AG09309 (cell line): Measurements from ENCODE around the gene TRUB1.

ENCODE experiments used
- DNase-seq: peaks from one replicate; pipeline ENCODE4 v3.0.0-alpha.2; 2010; ENCODE audit warnings: low read depth
- H3K4me3 ChIP-seq: 2 replicates; pipeline ENCODE4 v1.5.1; 2011; ENCODE audit warnings: mild to moderate bottlenecking, low read depth, low read length, moderate library complexity; ENCODE audit not compliant: control insufficient read depth
- TF ChIP-seq, protein P1 (sequence below): IDR thresholded peaks from 2 replicates; pipeline ENCODE4 v1.5.1; 2011; ENCODE audit warnings: mild to moderate bottlenecking, low read depth, low read length, inconsistent platforms; ENCODE audit not compliant: insufficient read depth, control insufficient read depth; ENCODE audit errors: missing control alignments

TRUB1 gene

DNA sequence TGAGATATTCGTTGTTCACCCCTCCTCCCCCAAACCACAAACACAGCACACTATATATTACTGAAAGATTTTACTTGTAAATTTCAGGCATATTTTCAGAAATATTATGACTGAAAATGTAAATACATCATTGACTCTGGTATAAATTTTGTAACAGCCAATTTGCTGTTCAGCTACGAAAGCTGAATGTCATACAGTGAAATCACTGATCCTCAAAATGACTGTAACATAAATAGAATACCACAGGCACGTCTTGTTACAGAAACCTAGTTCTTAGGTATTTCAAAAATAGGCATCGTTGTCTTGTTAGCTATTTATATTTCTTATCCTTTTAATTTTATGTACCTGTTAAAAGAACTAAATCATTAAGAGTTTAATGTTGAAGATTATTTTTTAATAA, 15.1 kb downstream of the TRUB1 start:
- no peak overlapping the region for H3K4me3 ChIP-seq
- no peak for DNase-seq
- TF ChIP-seq, protein P1, sequence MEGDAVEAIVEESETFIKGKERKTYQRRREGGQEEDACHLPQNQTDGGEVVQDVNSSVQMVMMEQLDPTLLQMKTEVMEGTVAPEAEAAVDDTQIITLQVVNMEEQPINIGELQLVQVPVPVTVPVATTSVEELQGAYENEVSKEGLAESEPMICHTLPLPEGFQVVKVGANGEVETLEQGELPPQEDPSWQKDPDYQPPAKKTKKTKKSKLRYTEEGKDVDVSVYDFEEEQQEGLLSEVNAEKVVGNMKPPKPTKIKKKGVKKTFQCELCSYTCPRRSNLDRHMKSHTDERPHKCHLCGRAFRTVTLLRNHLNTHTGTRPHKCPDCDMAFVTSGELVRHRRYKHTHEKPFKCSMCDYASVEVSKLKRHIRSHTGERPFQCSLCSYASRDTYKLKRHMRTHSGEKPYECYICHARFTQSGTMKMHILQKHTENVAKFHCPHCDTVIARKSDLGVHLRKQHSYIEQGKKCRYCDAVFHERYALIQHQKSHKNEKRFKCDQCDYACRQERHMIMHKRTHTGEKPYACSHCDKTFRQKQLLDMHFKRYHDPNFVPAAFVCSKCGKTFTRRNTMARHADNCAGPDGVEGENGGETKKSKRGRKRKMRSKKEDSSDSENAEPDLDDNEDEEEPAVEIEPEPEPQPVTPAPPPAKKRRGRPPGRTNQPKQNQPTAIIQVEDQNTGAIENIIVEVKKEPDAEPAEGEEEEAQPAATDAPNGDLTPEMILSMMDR: no peak

- DNase-seq: no peak
- TF ChIP-seq, protein P1: no peak
- H3K4me3 ChIP-seq: no peak overlapping the region
Observed at GRCh38 chr10:114955984-114956383, 18.0 kb downstream of the TRUB1 start.

DNA sequence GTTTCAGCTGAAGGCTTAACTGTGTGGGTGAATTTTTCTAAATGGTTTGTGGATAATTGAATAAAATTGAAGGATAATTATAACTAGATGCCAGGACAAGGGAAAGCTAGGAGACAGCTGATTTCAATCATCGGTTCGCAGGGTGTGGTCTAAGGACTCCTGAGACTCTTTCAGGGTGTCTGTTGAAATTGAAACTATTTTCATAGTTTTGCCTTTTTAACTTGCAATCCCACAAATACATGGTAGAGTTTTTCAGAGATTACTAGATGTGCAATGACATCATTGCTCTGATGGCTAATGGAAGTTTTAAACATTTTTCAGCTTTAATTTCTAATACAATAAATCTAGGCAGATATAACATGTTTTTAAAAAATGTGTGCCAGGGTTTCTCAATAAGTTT, 18.5 kb downstream of the TRUB1 start:
- TF ChIP-seq, protein P1: no peak
- H3K4me3 ChIP-seq: no peak overlapping the region
- DNase-seq: no peak

- TF ChIP-seq, protein P1: no peak
- no peak for DNase-seq
- no peak overlapping the region for H3K4me3 ChIP-seq
Observed at GRCh38 chr10:114957122-114957521, 19.1 kb downstream of the TRUB1 start.

GRCh38 chr10:114957673-114958072, 19.7 kb downstream of the TRUB1 start:
- no peak for DNase-seq
- H3K4me3 ChIP-seq: no peak overlapping the region
- TF ChIP-seq, protein P1: no peak

DNA sequence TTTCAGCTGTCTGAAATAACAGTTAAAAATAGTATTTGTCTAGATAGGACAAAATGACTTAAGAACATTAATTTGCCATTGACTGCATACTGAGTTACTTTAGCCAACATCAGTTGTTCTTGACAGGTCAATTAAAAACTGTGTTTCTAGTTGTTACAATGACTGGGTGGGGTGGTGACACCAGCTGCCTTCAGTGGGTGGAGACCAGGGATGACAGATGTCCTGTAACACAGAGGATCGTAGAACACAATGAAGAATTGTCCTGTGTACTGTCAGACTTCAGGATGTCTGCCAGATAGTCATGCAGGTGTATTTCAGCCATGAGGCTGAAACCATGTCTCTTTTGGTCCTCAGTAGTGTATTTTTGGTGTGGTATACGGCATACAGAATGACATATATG, 24.4 kb downstream of the TRUB1 start:
- no peak overlapping the region for H3K4me3 ChIP-seq
- DNase-seq: no peak
- TF ChIP-seq, protein P1: no peak

- no peak overlapping the region for H3K4me3 ChIP-seq
- TF ChIP-seq, protein P1: no peak
- no peak for DNase-seq
Observed at GRCh38 chr10:114963908-114964307, 25.9 kb downstream of the TRUB1 start.
